GM19324 (cell line): Measurements from ENCODE around the gene CAPN10.

ENCODE experiments used
- ATAC-seq: cut with Tn5 transposase; IDR thresholded peaks from one replicate; pipeline ENCODE4 v1.9.1; 2021; ENCODE audit warnings: mild to moderate bottlenecking, moderate library complexity; ENCODE audit not compliant: unreplicated experiment, low FRiP score

CAPN10 gene

DNA sequence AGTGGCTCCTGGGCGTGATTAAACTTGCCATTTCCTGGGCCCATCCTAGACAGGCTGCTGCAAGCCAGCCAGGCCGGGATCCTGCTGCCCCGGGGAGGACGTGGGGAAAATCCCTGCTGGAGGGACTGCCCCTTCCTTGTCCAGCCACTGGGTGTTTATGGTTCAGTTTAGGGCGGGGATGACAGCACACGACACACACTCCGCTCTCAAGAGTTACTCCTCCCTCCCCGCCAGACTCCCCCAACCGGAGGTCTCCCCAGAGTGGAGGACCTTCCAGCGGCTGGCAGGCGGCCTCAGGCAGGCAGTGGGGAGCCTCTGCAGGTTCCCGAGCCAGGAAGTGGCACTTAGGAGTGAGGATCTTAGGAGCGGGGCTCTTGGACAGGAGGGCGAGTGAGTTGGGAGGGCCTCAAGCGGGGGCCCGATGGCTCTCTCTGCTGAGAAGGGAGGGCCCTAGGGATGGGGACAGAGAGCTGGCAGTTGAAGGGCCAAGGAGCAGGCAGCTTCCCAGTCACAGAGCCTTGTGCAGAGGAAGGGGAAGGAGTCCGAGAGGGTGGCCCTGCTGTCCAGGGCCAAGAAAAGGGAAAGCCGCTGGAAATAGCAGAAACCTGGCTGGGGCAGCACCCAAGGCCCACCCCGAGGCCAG, 33.1 kb downstream of the CAPN10 start:
- no peak for ATAC-seq

GRCh38 chr2:240620149-240620731, 33.7 kb downstream of the CAPN10 start:
- ATAC-seq = no peak

GRCh38 chr2:240620859-240621258, 34.3 kb downstream of the CAPN10 start:
- no peak for ATAC-seq

GRCh38 chr2:240622060-240622411, 35.5 kb downstream of the CAPN10 start:
- ATAC-seq = no peak

GRCh38 chr2:240622531-240623235, 36.1 kb downstream of the CAPN10 start:
- ATAC-seq = no peak

- no peak for ATAC-seq
Observed at GRCh38 chr2:240623531-240624010, 37.0 kb downstream of the CAPN10 start.

- ATAC-seq = no peak
Observed at GRCh38 chr2:240624011-240624949, 37.7 kb downstream of the CAPN10 start.

- ATAC-seq = no peak
Observed at GRCh38 chr2:240624950-240625621, 38.6 kb downstream of the CAPN10 start, which contains the start of gene GPR35. GPR35 (plus strand) TSS chr2:240625480; CDS start chr2:240629953, 4,473 bp downstream.

- no peak for ATAC-seq
Observed at GRCh38 chr2:240626531-240627300, 40.2 kb downstream of the CAPN10 start.

DNA sequence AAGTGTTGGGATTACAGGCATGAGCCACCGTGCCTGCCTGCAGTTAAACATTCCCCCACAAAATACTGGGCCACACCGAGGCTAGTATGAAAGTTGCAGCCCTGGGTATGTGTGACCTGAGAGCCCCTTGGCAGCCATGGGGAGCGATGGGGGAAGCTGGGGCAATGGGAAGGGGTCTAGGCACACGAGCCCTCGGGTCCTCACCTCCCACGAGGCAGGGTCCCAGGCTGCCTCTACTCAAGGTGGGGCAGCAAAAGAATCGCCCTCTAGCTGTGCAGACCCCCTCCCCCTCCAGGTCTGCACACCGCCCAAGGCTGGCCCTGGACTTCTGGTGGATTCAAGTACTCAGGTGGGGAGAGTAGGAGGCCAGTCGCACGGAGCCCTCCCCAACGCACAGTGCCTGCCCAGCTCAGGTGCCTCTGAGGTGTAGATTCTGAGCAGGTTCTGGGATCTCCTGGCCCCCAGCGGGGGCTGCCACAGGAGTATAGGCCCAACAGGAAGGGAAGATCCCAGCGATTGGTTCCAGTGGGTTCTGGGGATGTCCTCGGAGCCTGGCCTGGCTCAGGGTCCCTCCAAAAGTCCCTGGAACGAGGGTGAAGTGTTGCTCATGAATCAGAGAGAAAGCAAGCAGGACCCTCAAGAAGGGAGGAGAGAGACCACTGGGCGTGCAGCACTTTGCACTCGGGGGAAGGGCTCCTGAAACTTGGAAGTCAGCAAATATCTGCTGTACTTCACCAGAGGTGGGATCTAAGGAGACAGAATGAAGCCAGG, 41.4 kb downstream of the CAPN10 start:
- ATAC-seq = no peak

DNA sequence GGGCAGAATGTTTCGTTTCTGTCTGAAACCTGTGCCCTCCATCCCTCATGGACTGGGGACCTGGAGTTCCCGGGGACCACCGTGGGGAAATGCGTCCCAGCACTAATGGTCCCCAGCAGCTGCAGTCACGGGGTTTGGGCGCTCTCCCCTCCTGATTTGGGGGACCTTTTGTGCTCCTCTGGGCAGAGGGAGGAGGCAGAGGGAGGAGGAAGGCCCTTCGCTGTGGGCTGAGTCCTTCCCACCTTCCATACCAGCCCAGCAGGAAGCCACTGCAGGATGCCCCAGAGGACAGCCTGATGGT, 41.9 kb downstream of the CAPN10 start:
- ATAC-seq = no peak

DNA sequence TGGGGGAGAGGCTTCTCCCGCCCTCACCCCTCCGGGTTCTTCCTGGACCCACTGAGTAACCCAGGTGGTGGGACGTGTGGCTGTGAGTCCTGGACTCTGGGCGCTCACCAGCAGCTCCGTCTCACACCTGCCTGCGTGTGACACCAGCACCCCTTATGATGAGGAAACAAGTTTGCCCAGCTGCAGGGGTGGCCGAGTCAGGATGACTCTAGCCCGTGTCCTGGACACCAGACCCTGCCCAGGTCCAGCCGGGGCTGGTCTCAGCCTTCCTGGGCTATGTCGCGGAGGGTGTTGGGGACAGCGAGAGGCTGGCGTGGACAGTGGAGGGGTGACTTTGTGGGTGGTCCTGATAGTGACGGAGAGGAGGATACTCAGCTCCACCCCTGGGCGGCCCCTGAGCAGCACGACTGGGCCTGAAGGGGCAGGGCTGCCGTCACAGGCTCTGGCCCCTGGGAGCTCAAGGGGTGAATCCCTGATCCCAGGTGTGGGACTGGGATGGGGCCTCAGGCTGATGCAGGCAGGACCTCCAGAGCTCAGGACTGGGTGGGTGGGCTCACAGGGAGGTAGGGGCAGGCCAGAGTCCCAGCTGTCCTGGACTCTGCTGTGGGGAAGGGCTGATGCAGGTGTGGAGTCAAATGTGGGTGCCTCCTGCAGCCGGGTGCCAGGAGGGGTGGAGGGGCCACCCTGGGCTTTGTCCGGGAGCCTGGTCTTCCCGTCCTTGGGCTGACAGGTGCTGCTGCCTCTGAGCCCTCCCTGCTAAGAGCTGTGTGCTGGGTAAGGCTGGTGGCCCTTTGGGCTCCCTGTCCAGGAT, 42.5 kb downstream of the CAPN10 start:
- ATAC-seq = no peak

DNA sequence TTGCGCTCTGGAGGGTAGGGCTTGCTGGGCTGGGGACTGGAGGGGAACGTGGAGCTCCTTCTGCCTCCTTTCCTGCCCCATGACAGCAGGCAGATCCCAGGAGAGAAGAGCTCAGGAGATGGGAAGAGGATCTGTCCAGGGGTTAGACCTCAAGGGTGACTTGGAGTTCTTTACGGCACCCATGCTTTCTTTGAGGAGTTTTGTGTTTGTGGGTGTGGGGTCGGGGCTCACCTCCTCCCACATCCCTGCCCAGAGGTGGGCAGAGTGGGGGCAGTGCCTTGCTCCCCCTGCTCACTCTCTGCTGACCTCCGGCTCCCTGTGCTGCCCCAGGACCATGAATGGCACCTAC, 43.1 kb downstream of the CAPN10 start:
- no peak for ATAC-seq

- no peak for ATAC-seq
Observed at GRCh38 chr2:240629968-240630770, 43.6 kb downstream of the CAPN10 start.

GRCh38 chr2:240630771-240631547, 44.4 kb downstream of the CAPN10 start:
- no peak for ATAC-seq

DNA sequence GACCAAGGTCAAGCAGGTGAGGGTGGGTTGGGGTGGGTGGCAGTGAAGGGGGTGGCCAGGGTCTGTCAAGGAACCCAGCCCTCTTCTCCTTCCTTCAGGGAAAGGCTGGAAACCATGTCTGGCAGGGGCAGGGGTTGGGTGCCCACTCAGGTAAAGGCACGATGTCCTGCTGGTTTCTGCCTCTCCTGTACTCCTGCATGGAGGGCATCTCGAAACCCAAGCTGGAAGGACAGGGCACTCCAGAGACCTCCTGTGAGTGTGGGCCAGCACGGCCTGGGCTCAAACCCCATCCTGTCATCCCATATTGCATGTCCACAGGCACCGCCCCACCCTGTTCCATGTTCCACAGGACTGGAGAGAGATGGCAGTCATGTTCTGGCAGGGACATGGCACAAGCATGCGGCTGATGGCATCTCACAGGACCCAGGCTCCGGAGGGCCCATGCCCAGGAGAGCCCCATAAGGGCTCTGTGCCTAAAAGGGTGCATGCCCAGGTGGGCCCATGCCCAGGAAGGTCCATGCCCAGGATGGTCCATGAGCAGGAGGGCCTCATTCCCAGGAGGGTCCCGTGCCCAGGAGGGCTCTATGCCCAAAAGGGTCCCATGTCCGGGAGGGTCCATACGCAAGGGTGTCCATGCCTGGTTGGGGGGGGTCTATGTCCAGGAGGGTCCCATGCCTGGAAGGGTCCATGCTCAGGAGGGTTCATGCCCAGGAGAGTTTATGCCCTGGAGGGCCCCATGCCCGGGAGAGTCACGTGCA, 45.2 kb downstream of the CAPN10 start:
- ATAC-seq = no peak
